Kidney glomerular epithelial cell (primary cell): Measurements from ENCODE around the gene SELPLG.
"Not testable (repeated sequence)": the region's sequence is repeated elsewhere in the genome, so short reads cannot be mapped to it uniquely, and the experiment has no call there.

Experiments
- DNase-seq: peaks from one replicate; lab custom pipeline; 2025; lab: John Stamatoyannopoulos, UW

The SELPLG gene

GRCh38 chr12:108604208-108604941 lies 29.3 kb downstream of the SELPLG start:
- no peak for DNase-seq

- no peak for DNase-seq
These were observed 30.0 kb downstream of the SELPLG start for GRCh38 chr12:108603743-108604142.

GRCh38 chr12:108602976-108603704 lies 30.6 kb downstream of the SELPLG start:
- no peak for DNase-seq

DNA sequence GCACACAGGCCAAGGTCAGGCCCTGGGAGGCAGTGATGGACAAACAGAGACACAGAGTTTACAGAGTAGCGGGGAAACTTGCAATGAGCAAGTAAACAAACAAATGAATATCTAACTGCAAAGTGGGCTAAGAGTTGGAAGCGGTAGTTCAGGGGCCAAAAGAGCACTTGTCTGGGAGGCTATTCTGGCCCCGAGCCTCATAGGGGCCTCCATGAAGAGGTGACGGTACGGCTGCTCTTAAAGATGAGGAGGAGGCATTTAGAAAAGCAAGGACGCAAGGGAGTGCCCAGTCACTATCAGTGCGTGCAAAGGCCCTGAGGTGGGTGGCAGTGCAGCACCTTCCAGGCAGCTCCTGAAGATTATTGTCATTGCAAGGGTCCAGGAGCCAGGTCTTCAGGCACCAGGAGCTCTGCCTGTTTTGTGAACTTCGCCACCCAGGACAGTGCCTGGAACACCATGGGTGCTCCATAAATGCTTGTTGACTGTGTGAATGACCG lies 31.4 kb downstream of the SELPLG start:
- DNase-seq: no peak

- no peak for DNase-seq
These were observed 33.0 kb downstream of the SELPLG start for GRCh38 chr12:108600702-108601007.

GRCh38 chr12:108599948-108600701 lies 33.6 kb downstream of the SELPLG start:
- no peak for DNase-seq

DNA sequence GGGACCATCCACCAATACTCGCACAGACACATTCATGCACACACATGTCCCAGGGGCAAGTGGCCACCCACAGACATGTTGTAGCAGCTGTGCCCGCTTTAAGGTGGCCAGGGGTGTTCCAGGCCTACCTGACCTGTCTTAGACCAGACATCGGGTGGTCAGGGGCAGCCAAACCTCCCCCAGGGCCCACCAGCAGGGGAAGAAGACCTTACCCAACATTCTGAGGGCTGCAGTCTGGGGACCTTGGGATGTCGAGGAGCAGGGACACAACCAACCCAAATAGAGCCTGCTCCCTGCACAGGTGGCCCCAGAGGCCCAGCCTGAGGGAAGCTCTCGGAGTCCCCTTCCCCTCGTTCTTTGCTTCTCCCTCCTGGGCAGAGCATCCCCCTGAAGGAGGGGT lies 34.2 kb downstream of the SELPLG start:
- DNase-seq: no peak

- DNase-seq: no peak
These were observed 35.0 kb downstream of the SELPLG start for GRCh38 chr12:108598553-108599250.

DNA sequence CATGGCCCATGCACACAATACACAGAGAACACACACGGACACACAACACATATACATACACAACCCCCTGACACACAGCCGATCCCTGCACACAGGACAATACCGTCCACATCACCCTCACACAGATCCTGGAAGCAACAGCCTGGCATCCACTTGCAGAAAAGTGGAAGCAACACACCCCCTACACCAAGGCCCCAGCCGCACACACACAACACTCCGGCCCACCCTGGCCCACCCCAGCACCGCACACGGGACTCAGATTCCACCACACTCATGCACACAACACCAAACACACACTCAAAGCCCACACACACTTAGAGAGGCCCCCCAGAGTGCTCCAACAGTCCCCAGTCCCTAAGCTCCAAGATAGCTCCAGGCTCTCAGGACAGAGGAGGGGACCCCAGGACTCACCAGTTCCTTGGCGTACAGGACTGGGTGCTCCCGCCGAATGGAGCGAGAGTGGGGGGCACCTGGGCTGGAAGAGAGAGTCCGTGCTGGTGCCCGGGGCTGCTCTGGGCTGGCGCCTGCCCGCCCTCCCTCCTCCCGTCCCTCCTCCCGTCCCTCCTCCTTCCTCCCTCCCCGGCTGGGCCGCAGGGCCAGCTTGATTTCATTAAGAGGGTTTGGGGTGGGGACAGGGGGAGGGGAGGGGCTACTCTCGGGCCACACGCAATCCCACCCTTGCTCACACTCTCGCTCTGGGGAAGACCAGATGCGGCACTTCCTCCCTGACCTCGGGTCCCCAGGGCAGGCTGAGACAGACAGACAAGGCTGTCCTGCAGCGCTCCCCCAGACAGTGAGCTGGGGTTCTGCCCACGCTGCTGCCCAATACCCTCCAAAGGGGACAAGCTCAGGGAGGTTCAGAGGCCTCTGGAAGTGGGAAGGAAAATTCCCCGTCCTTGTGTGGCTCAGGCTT lies 35.9 kb downstream of the SELPLG start, which contains the start of gene TMEM119:
Gene TMEM119, minus strand, starts transcription at position 526 of the 913 bp plus-strand sequence. CDS start 5,701 bp downstream, outside the sequence.
- no peak for DNase-seq

DNA sequence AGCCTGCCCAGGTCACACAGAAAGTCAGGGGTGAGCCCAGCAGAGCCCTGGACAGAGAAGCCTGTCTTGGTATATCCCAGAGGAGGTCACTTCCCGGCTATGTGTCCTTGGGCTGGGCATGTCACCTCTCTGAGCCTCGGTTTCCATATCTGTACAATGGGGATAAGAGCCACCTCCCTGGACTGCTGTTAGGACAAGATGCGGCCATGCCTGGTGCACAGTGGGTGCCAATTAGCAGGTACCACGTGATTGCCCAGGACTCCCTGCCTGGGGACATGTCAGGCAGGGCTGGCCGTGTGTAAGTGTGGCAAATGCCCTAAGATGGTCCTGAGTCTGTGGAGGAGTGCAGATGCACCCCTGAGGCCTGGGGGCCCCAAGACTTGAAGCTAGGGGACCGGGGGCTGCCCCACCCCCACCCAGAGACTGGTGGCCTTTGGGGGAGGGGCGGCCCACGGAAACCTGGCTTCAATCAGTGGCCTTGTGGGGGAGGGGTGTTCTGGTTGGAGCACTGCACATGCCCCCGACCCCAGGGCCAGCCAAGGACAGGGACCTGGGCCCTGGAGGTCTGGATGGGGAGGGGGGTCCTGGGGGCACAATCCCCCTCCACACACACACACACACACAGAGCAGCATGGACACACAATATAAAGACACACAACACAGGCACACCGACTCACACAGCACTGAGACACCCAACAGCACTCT lies 36.7 kb downstream of the SELPLG start:
- DNase-seq: no peak

GRCh38 chr12:108595711-108596647 lies 37.7 kb downstream of the SELPLG start:
- no peak for DNase-seq

DNA sequence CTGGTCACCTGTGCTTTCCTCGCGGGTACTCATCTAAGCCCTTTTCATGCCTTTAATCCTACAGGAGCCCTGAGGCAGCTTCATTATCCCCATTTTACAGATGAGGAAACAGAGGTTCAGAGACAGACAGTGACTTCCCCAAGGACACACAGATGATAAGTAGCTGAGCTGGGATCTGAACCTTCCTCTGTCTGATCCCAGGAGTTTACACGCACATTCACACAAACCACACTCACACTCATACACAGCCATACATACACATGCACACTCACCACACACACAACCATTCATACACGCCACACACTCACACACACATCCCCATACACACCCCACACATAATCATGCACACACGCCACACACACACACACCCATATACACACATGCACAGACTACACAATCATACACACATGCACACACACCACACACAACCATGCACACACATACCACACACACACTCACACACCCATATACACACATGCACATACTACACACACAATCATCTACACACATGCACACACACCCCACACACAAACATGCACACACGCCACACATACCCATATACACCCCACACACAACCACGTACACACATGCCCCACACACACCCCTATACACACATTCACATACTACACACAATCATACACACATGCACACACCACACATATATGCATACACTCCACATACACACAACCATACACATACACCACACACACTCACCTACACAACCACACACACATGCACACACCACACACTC lies 38.6 kb downstream of the SELPLG start:
- no peak for DNase-seq

- no peak for DNase-seq
These were observed 39.3 kb downstream of the SELPLG start for GRCh38 chr12:108594323-108594903.

DNA sequence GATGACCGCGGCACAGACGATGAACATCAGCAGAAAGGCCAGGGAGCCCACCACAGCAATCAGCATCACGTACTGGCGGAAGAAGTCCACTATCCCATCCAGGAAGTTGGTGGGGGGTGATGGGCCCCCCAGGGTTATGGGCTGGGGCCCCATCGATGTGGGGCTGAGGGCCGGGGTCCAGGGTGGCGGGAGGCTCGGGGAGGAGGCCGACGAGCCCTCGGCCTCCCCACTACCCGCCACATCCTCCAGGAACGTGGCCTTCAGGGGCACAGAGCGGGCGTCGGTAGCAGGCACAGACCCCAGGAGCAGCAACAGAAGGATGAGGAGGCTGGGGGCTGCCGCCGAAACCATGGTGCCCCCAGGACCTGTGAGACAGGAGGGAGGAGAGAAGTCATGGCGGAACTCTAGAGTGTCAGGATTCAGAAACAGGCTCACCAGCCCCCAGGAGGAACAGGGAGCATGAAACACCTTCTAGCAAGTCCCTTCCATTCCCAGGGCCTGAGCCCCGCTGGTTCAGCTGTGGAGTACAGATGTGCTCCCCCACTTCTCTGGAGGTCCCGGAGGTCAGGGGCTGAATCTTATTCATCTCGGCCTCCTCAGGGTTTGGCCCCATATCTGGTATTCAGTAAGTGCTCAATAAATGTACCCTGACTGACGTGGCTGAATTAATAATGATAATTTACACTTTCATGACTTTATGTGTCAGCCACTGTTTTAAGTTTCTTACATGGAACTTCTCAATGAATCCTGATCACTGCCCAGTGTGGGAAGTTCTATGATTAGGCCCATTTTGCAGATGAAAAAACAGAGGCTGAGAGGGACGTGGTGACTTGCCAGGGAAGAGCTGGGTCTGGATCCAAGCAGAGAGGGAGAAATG lies 41.4 kb downstream of the SELPLG start:
- no peak for DNase-seq

DNA sequence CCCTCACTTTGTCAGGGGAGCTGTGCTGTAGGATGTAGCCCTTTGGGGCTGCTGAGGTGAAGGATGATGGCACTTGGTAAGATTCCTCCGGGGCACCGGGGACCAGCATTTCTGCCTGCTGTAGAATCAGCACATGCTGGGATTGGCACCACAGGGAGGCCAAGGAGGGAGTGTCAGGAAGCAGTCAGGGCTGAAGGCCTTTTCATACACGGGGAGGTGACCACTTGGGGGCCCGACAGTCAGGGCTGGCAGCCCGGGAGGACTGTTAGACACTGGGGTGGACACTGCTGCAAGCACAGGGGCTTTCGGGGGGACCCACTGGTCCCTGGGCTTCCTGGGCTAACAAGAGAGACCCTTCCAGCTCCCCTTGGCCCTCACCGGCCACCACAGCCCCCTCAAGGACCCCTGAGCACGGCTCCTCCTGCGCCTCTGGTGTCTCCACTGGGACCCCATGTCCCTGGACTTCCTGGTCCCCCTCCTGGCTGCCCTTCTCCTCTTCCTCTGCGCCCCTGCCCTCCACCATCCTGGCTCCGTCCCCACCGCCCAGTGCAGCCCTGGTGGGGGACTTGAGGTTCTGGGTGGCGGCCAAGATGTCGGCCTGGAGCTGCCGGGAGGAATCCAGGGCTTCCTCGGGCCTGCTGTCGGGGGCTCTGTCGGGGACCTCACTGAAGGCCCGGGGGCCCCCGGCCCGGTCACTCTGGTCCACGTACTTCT lies 42.3 kb downstream of the SELPLG start:
- no peak for DNase-seq

DNA sequence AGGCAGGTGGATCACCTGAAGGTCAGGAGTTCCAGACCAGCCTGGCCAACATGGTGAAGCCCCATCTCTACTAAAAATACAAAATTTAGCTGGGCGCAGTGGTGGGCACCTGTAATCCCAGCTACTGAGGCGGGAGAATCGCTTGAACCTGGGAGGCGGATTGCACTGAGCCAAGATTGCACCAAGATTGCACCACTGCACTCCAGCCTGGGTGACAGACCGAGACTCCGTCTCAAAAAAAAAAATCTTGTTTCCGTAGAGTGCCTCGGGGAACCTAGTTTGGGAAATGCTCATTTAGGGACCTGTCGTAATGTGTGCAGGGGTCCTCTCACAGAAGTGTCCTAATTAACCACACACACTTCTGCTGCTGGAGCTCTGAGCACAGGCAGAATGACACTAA lies 43.2 kb downstream of the SELPLG start:
- DNase-seq: not testable (repeated sequence)
